ENCODE results near the gene DDR2.
"Not testable (repeated sequence)": the region's sequence is repeated elsewhere in the genome, so short reads cannot be mapped to it uniquely, and the experiment has no call there.

DDR2 gene

GRCh38 chr1:162788783-162789182 is 156.5 kb downstream of the DDR2 start:
- DNase-seq = not testable (repeated sequence)

GRCh38 chr1:162790303-162790984 is 158.2 kb downstream of the DDR2 start, which contains the start of gene HSD17B7:
Gene HSD17B7, plus strand, starts transcription at chr1:162790702. Its CDS starts 99 bp downstream, at chr1:162790801.
- peak; percentile 47 for DNase-seq

- peak; percentile 34 for DNase-seq
Observed at GRCh38 chr1:162790985-162791357, 158.7 kb downstream of the DDR2 start.

- not testable (repeated sequence) for DNase-seq
Observed at GRCh38 chr1:162794284-162794683, 162.0 kb downstream of the DDR2 start.

- DNase-seq = not testable (repeated sequence)
Observed at GRCh38 chr1:162796617-162797279, 164.5 kb downstream of the DDR2 start.

GRCh38 chr1:162799995-162800830 is 167.9 kb downstream of the DDR2 start:
- DNase-seq = peak; percentile 71

- DNase-seq = not testable (repeated sequence)
Observed at GRCh38 chr1:162807503-162807902, 175.2 kb downstream of the DDR2 start.

GRCh38 chr1:162812357-162812756 is 180.1 kb downstream of the DDR2 start:
- not testable (repeated sequence) for DNase-seq

- DNase-seq = not testable (repeated sequence)
Observed at GRCh38 chr1:162818136-162818535, 185.9 kb downstream of the DDR2 start.

- DNase-seq = not testable (repeated sequence)
Observed at GRCh38 chr1:162818666-162819065, 186.4 kb downstream of the DDR2 start.

GRCh38 chr1:162822391-162823200 is 190.3 kb downstream of the DDR2 start:
- peak; percentile 70 for DNase-seq

- DNase-seq = no peak
Observed at GRCh38 chr1:162823231-162823630, 191.0 kb downstream of the DDR2 start.

GRCh38 chr1:162823771-162824525 is 191.7 kb downstream of the DDR2 start:
- no peak for DNase-seq

GRCh38 chr1:162829268-162829667 is 197.0 kb downstream of the DDR2 start:
- DNase-seq = no peak

- DNase-seq = no peak
Observed at GRCh38 chr1:162832470-162832869, 200.2 kb downstream of the DDR2 start.

- DNase-seq = no peak
Observed at GRCh38 chr1:162835157-162835899, 203.1 kb downstream of the DDR2 start.
